ENCODE results near the gene SCUBE2.

SCUBE2 gene

GRCh38 chr11:9030601-9031000 lies 60.8 kb downstream of the SCUBE2 start:
- POLR2A ChIA-PET = no interaction called here
- no peak for DNase-seq (ENCODE audit: extremely low spot score)
- no peak for TF ChIP-seq CTCF (IDR thresholded peaks at IDR 0.05; ENCODE audit: control extremely low read depth, extremely low read depth, low read depth, missing control alignments)
- CTCF ChIA-PET = interaction anchor here (0.5 to 13.4 kb wide), 5 partner anchors 13 to 91 kb away, joined by 3 to 137 read pairs (median 3); no protein-coding TSS in a partner anchor

GRCh38 chr11:9029422-9029821 lies 62.0 kb downstream of the SCUBE2 start:
- DNase-seq (ENCODE audit: extremely low spot score) = no peak
- CTCF ChIA-PET = interaction anchor here (1.1 to 13.4 kb wide), 3 partner anchors 11 to 108 kb away, joined by 3 to 137 read pairs (median 9); no protein-coding TSS in a partner anchor
- TF ChIP-seq CTCF (IDR thresholded peaks at IDR 0.05; ENCODE audit: control extremely low read depth, extremely low read depth, low read depth, missing control alignments) = no peak
- POLR2A ChIA-PET = no interaction called here

GRCh38 chr11:9028581-9028980 lies 62.8 kb downstream of the SCUBE2 start:
- TF ChIP-seq CTCF (IDR thresholded peaks at IDR 0.05; ENCODE audit: control extremely low read depth, extremely low read depth, low read depth, missing control alignments) = no peak
- no peak for DNase-seq (ENCODE audit: extremely low spot score)
- POLR2A ChIA-PET = no interaction called here
- CTCF ChIA-PET = interaction anchor here (1.1 to 13.4 kb wide), 3 partner anchors 11 to 109 kb away, joined by 3 to 137 read pairs (median 9); no protein-coding TSS in a partner anchor

- no peak for TF ChIP-seq CTCF (IDR thresholded peaks at IDR 0.05; ENCODE audit: control extremely low read depth, extremely low read depth, low read depth, missing control alignments)
- ChIA-PET CTCF (interaction anchor here (1.1 to 2.9 kb wide), 5 partner anchors 8 to 481 kb away, joined by 3 to 20 read pairs (median 5); no protein-coding TSS in a partner anchor), POLR2A (interaction anchor here (0.6 kb wide), 1 partner anchor 13 kb away, joined by 3 read pairs; no protein-coding TSS in a partner anchor)
- no peak for DNase-seq (ENCODE audit: extremely low spot score)
Measured at GRCh38 chr11:9025101-9025850, 66.1 kb downstream of the SCUBE2 start.

GRCh38 chr11:9022961-9023680 lies 68.3 kb downstream of the SCUBE2 start:
- DNase-seq (ENCODE audit: extremely low spot score) = no peak
- ChIA-PET CTCF (interaction anchor here (0.9 to 2.9 kb wide), 4 partner anchors 7 to 107 kb away, joined by 3 to 20 read pairs (median 4); no protein-coding TSS in a partner anchor), POLR2A (no interaction called here)
- TF ChIP-seq CTCF (IDR thresholded peaks at IDR 0.05; ENCODE audit: control extremely low read depth, extremely low read depth, low read depth, missing control alignments) = no peak

- CTCF ChIA-PET = interaction anchor here (7.3 kb wide), 1 partner anchor 12 kb away, joined by 137 read pairs; no protein-coding TSS in a partner anchor
- POLR2A ChIA-PET = no interaction called here
- no peak for DNase-seq (ENCODE audit: extremely low spot score)
- no peak for TF ChIP-seq CTCF (IDR thresholded peaks at IDR 0.05; ENCODE audit: control extremely low read depth, extremely low read depth, low read depth, missing control alignments)
Measured at GRCh38 chr11:9020916-9021315, 70.5 kb downstream of the SCUBE2 start.
